GM19397 (cell line): ENCODE data around the gene CGREF1.

ENCODE experiments used
- ATAC-seq: cut with Tn5 transposase; IDR thresholded peaks from one replicate; pipeline ENCODE4 v1.9.1; 2021; ENCODE audit warnings: mild to moderate bottlenecking, moderate library complexity; ENCODE audit not compliant: unreplicated experiment

CGREF1 gene

GRCh38 chr2:27118525-27119329 is at the start of gene CGREF1:
Gene CGREF1, minus strand, starts transcription at chr2:27119128. Its CDS starts 14,762 bp downstream, at chr2:27104366.
- ATAC-seq: no peak

- ATAC-seq: no peak
Measured at GRCh38 chr2:27164960-27165763, 46.2 kb upstream of the CGREF1 start.

- no peak for ATAC-seq
Measured at GRCh38 chr2:27162151-27163121, 43.5 kb upstream of the CGREF1 start.

- no peak for ATAC-seq
Measured at GRCh38 chr2:27160191-27160590, 41.3 kb upstream of the CGREF1 start.

DNA sequence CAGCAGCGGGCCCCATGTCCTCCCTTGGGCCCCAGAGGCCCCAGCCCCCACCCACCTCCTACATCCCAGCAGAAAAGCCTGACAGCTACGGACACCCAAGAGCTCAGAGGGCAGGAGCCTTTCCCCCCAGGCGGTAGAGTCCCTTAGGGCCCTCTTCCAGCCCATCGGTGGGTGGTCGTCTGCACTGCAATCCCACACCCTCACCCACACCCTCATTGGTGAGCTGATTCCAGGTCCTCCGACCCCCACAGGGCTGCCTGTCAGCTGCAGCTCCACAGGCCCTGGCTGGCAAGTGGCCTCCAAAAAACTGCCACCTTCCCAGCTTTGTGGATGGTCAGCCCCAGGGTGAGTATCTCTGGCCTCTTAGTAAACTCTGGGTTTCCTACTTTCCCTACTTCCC is 40.3 kb upstream of the CGREF1 start:
- no peak for ATAC-seq

DNA sequence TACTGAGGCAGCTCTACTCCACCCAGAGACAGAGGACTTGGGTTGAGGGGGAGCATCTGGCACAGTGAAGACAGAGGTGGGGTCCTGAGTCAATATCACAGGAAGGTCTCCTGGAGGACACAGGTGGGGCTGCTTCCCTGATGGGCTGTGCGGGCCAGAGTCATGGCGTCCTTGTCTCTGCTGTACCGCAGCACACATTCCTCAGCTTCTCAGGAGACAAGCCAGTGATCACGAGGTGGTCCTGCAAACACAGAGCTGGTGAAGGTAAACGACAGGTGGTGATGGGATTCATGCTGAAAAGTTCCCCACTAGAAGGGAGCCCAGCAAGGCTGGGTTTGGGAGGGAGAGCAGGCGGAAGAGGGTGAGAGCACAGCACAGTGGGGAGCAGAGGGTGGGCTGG is 39.5 kb upstream of the CGREF1 start:
- no peak for ATAC-seq

DNA sequence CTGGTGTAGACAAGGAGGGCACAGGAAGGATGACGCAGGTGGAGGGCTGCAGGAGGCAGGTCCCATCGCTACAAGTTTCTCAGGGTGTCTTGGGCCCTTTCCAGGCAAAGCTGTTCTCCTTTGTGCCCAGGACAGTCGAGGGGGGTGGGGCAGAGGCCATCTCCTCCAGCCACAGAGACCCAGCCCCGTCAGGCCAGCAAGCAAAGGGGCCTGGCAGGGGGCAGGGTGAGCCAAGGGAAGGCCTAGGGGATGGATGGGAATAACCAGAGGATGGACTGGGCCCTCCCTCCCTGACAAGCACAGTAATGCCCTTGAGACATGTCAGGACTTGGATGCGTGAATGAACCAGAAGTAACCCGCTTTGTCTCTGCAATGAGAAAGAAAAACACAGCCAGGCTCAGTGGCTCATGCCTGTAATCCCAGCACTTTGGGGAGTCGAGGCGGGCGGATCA is 36.2 kb upstream of the CGREF1 start:
- no peak for ATAC-seq

- ATAC-seq: no peak
Measured at GRCh38 chr2:27154488-27154887, 35.6 kb upstream of the CGREF1 start.

DNA sequence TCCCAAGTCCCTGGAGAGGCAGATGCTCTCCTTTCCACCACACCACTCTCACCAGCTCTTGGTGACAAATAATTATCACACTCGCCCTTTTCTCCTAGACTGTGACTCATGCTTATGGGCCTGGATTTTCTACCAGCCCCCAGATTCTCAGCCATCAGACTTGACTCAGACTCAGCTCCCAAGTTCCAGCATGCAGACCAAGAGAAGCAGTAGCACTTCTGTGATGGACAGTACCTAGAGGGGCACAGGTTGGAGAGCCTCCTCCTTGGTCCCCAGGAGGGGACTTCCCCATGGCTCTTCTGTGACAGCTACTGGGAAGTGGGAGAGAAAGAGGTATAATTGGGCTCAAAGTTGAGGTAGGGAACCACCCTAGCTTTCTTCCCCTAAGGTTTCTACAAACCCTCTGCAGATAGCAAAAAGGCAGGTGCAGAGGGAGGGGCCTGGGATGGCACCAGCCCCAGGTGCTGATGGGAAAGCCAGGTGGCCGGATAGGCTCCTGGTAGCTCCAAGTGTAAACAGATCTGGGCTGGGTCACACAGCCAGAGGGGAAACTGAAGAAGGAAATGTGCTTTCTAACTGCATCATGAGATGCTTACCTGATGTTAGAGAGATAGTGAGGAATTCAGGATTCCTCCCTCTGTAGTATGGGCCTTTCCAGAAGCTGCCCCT is 34.0 kb upstream of the CGREF1 start:
- no peak for ATAC-seq

GRCh38 chr2:27152102-27152795 is 33.3 kb upstream of the CGREF1 start:
- no peak for ATAC-seq

GRCh38 chr2:27150639-27151230 is 31.8 kb upstream of the CGREF1 start:
- ATAC-seq: no peak

GRCh38 chr2:27149570-27150405 is 30.9 kb upstream of the CGREF1 start:
- ATAC-seq: no peak

- no peak for ATAC-seq
Measured at GRCh38 chr2:27148801-27149439, 30.0 kb upstream of the CGREF1 start, which contains the start of gene TCF23. Gene TCF23, plus strand, starts transcription at chr2:27149004. Its CDS starts 130 bp downstream, at chr2:27149134.

- no peak for ATAC-seq
Measured at GRCh38 chr2:27147935-27148334, 29.0 kb upstream of the CGREF1 start.

DNA sequence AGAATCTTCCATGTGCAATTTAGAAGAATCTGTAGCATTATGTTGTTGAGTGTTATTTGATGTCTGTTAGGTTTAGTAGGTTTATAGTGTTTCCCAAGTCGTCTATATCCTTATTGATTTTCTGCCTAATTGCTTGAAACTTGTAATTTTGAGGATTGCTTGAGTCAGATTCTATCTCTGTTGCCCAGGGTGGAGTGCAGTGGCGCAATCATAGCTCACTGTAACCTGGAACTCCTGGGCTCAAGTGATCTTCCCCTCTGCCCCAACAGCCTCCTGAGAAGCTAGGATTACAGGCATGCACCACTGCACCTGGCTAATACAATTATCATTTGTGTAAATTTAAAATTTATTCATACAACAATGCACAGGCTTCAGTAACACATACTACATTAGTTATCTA is 26.8 kb upstream of the CGREF1 start:
- ATAC-seq: no peak

- no peak for ATAC-seq
Measured at GRCh38 chr2:27143285-27143684, 24.4 kb upstream of the CGREF1 start.

- ATAC-seq: no peak
Measured at GRCh38 chr2:27139310-27139709, 20.4 kb upstream of the CGREF1 start, which contains the start of gene PRR30. Gene PRR30, minus strand, starts transcription at chr2:27139410. Its CDS starts 1,081 bp downstream, at chr2:27138329.

GRCh38 chr2:27138111-27138510 is 19.2 kb upstream of the CGREF1 start:
- ATAC-seq: no peak
